WTC11 (cell line): Measurements from ENCODE around the gene LPP. TPM values are rescaled to one million over a fixed set of nuclear protein-coding genes. Genes with fewer than 3 reads are reported as not detected.

Experiments
- ATAC-seq: fragments of 200-7000 bp; cut with Tn5 transposase; 2 replicates; pipeline ENCODE4 v1.10.0; 2021; ENCODE audit warnings: mild to moderate bottlenecking, moderate library complexity
- CTCF ChIA-PET: fragments of 300-600 bp; sonication (Branson Sonifier 250); formaldehyde crosslinking; loops from one replicate; lab custom pipeline; 2021; ENCODE audit warnings: antibody characterized with exemption; lab: Charles Lee
- POLR2A ChIA-PET: fragments of 350-600 bp; sonication (Branson Sonifier 250); formaldehyde crosslinking; loops from one replicate; lab custom pipeline; 2021; ENCODE audit warnings: antibody characterized with exemption; lab: Charles Lee
- DNase-seq: peaks from one replicate; pipeline ENCODE4 v3.0.0; 2021; ENCODE audit warnings: low spot score
- H3K27ac Mint-ChIP-seq: 2 replicates; pipeline ENCODE4 v1.8.0; 2021; ENCODE audit warnings: mixed read lengths
- H3K27me3 Mint-ChIP-seq: 2 replicates; pipeline ENCODE4 v1.8.0; 2021; ENCODE audit warnings: low read depth, mild to moderate bottlenecking, moderate library complexity, mixed read lengths
- H3K36me3 Mint-ChIP-seq: 2 replicates; pipeline ENCODE4 v1.8.0; 2021; ENCODE audit warnings: mixed read lengths
- H3K4me1 Mint-ChIP-seq: 2 replicates; pipeline ENCODE4 v1.8.0; 2022; ENCODE audit warnings: mixed read lengths
- H3K4me3 Mint-ChIP-seq: 2 replicates; pipeline ENCODE4 v1.8.0; 2021; ENCODE audit warnings: mild to moderate bottlenecking, moderate library complexity, mixed read lengths
- H3K9me3 Mint-ChIP-seq: 2 replicates; pipeline ENCODE4 v1.8.0; 2021; ENCODE audit warnings: mixed read lengths
- ETV6 ChIP-seq: sonication (generic); formaldehyde crosslinking; IDR thresholded peaks from 2 replicates; pipeline ENCODE4 v1.8.1; 2022; ENCODE audit warnings: mild to moderate bottlenecking, missing genetic modification reagents
- GTF2I ChIP-seq: fragments of 250-450 bp; sonication (Bioruptor Pico); conservative IDR thresholded peaks from 2 replicates; pipeline ENCODE4 v1.4.0; 2021; ENCODE audit warnings: mild to moderate bottlenecking
- HMGA2 ChIP-seq: fragments of 250-450 bp; sonication (Bioruptor Pico); IDR thresholded peaks from 2 replicates; pipeline ENCODE4 v1.4.0; 2021; ENCODE audit warnings: mild to moderate bottlenecking, moderate library complexity
- IRF2 ChIP-seq: sonication (generic); formaldehyde crosslinking; IDR thresholded peaks from 2 replicates; pipeline ENCODE4 v1.8.0; 2022; ENCODE audit warnings: low read depth, missing genetic modification reagents, borderline replicate concordance
- JAZF1 ChIP-seq: fragments of 250-450 bp; sonication (Bioruptor Pico); IDR thresholded peaks from 2 replicates; pipeline ENCODE4 v1.9.0; 2021; ENCODE audit warnings: moderate library complexity, mild to moderate bottlenecking, inconsistent platforms
- MYBL2 ChIP-seq: sonication (generic); formaldehyde crosslinking; IDR thresholded peaks from 2 replicates; pipeline ENCODE4 v1.8.1; 2023; ENCODE audit warnings: mild to moderate bottlenecking, moderate library complexity, missing genetic modification reagents
- NR1H2 ChIP-seq: sonication (generic); formaldehyde crosslinking; IDR thresholded peaks from 2 replicates; pipeline ENCODE4 v1.9.0; 2021; ENCODE audit warnings: mild to moderate bottlenecking, moderate library complexity, missing genetic modification reagents
- NR3C1 ChIP-seq: sonication (generic); formaldehyde crosslinking; conservative IDR thresholded peaks from 2 replicates; pipeline ENCODE4 v1.8.1; 2023; ENCODE audit warnings: low read depth, mild to moderate bottlenecking, missing genetic modification reagents
- RORB ChIP-seq: fragments of 250-450 bp; sonication (Bioruptor Pico); IDR thresholded peaks from 2 replicates; pipeline ENCODE4 v1.9.0; 2021; ENCODE audit warnings: mild to moderate bottlenecking
- ZNF138 ChIP-seq: sonication (generic); formaldehyde crosslinking; conservative IDR thresholded peaks from 2 replicates; pipeline ENCODE4 v1.8.1; 2022; ENCODE audit warnings: mild to moderate bottlenecking, moderate library complexity, missing genetic modification reagents
- ZNF396 ChIP-seq: fragments of 250-450 bp; sonication (Bioruptor Pico); IDR thresholded peaks from 2 replicates; pipeline ENCODE4 v1.8.0; 2021; ENCODE audit warnings: mild to moderate bottlenecking, moderate library complexity, borderline replicate concordance
- ZNF423 ChIP-seq: fragments of 250-450 bp; sonication (Bioruptor Pico); IDR thresholded peaks from 2 replicates; pipeline ENCODE4 v2.1.2; 2022; ENCODE audit warnings: mild to moderate bottlenecking, moderate library complexity
- total RNA-seq: library from RNA; stranded (reverse); gene quantifications from 3 replicates; pipeline ENCODE4 v1.2.3, GENCODE V29; 2021
- TF ChIP-seq, protein P1 (sequence below): sonication (generic); formaldehyde crosslinking; IDR thresholded peaks from 2 replicates; pipeline ENCODE4 v1.8.0; 2023; ENCODE audit warnings: missing genetic modification reagents
- TF ChIP-seq, protein P2 (sequence below): fragments of 200-600 bp; IDR thresholded peaks from 2 replicates; pipeline ENCODE4 v1.8.0; 2022; ENCODE audit warnings: antibody characterized with exemption
- TF ChIP-seq, protein P3 (sequence below): fragments of 250-450 bp; sonication (Bioruptor Pico); conservative IDR thresholded peaks from 2 replicates; pipeline ENCODE4 v1.9.0; 2021; ENCODE audit warnings: mild to moderate bottlenecking
- TF ChIP-seq, protein P4 (sequence below): sonication (generic); formaldehyde crosslinking; IDR thresholded peaks from 2 replicates; pipeline ENCODE4 v1.8.1; 2022; ENCODE audit warnings: missing genetic modification reagents, borderline replicate concordance
- TF ChIP-seq, protein P5 (sequence below): sonication (generic); formaldehyde crosslinking; IDR thresholded peaks from 2 replicates; pipeline ENCODE4 v1.8.0; 2023; ENCODE audit warnings: mild to moderate bottlenecking, missing genetic modification reagents
- TF ChIP-seq, protein P6 (sequence below): sonication (generic); formaldehyde crosslinking; IDR thresholded peaks from 2 replicates; pipeline ENCODE4 v1.8.1; 2023; ENCODE audit warnings: mild to moderate bottlenecking, missing genetic modification reagents, moderate library complexity
- TF ChIP-seq, protein P7 (sequence below): sonication (generic); formaldehyde crosslinking; IDR thresholded peaks from 2 replicates; pipeline ENCODE4 v1.8.1; 2022; ENCODE audit warnings: mild to moderate bottlenecking, missing genetic modification reagents, moderate library complexity, borderline replicate concordance

The LPP gene
- total RNA-seq, 1 experiment from 2014 or later, result 49.6 TPM

DNA sequence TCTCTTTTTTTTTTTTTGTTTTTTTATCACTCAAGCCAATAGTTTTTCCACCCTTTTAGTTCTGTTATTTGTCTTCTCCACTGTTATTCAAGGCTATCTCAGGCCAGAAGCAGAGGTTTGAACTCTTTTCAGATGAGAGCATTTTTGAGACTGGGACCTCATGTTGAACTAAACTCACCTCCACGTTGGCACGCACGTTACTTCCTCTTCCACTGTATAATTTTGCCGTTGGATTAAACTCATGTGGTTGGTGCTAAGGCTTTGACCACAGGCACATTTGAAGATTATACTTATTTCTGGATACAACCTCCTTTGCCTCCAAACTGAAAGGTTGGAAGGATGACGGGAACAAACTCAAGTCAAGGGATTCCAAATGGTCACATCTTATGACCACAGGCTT lies 516.5 kb downstream of the LPP start:
- TF ChIP-seq, protein P1, sequence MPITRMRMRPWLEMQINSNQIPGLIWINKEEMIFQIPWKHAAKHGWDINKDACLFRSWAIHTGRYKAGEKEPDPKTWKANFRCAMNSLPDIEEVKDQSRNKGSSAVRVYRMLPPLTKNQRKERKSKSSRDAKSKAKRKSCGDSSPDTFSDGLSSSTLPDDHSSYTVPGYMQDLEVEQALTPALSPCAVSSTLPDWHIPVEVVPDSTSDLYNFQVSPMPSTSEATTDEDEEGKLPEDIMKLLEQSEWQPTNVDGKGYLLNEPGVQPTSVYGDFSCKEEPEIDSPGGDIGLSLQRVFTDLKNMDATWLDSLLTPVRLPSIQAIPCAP (CRISPR knock-in tag), result no peak
- TF ChIP-seq ZNF423, result no peak
- Mint-ChIP-seq H3K4me1 (peaks cover 37% of the 10 kb centered on the region), H3K9me3 (peaks cover 7% of the 10 kb centered on the region), H3K36me3 (peaks cover 3% of the 10 kb centered on the region; the same call in 1 of the 2 replicates), H3K4me3 (no peak overlapping the region), H3K27me3 (no peaks in the 10 kb centered on the region; the same call in 1 of the 2 replicates), H3K27ac (no peak overlapping the region)
- CTCF ChIA-PET, result no interaction called here
- POLR2A ChIA-PET, result no interaction called here
- ATAC-seq (no peak), DNase-seq (no peak)

DNA sequence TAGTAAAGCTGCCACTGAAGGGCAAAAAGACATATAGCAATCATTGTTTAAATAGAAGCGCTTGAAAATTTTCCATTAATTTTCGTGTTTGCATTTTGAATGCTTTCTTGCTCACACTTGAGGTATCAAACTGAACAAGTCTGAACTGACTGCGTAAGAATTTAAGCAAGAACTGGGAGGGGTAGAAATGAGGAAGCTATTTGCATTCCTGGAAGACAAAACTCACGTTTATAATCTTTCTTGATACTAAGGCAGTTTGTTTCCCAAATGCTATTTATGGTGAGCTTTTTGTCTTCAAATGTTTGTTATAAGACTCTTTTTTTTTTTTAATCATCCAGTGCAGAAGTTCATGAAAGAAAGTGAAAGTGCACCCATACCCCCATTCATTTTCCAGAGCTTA lies 518.0 kb downstream of the LPP start:
- Mint-ChIP-seq H3K4me1 (peaks cover 37% of the 10 kb centered on the region), H3K4me3 (no peak overlapping the region), H3K27me3 (no peaks in the 10 kb centered on the region; the same call in 1 of the 2 replicates), H3K9me3 (peaks cover 12% of the 10 kb centered on the region), H3K36me3 (peaks cover 3% of the 10 kb centered on the region; the same call in 1 of the 2 replicates), H3K27ac (no peak overlapping the region)
- TF ChIP-seq ZNF396, result no peak
- no peak for TF ChIP-seq NR1H2 (CRISPR knock-in tag)
- TF ChIP-seq, protein P2, sequence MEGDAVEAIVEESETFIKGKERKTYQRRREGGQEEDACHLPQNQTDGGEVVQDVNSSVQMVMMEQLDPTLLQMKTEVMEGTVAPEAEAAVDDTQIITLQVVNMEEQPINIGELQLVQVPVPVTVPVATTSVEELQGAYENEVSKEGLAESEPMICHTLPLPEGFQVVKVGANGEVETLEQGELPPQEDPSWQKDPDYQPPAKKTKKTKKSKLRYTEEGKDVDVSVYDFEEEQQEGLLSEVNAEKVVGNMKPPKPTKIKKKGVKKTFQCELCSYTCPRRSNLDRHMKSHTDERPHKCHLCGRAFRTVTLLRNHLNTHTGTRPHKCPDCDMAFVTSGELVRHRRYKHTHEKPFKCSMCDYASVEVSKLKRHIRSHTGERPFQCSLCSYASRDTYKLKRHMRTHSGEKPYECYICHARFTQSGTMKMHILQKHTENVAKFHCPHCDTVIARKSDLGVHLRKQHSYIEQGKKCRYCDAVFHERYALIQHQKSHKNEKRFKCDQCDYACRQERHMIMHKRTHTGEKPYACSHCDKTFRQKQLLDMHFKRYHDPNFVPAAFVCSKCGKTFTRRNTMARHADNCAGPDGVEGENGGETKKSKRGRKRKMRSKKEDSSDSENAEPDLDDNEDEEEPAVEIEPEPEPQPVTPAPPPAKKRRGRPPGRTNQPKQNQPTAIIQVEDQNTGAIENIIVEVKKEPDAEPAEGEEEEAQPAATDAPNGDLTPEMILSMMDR, result no peak
- no peak for TF ChIP-seq ZNF138 (CRISPR knock-in tag)
- TF ChIP-seq, protein P3, sequence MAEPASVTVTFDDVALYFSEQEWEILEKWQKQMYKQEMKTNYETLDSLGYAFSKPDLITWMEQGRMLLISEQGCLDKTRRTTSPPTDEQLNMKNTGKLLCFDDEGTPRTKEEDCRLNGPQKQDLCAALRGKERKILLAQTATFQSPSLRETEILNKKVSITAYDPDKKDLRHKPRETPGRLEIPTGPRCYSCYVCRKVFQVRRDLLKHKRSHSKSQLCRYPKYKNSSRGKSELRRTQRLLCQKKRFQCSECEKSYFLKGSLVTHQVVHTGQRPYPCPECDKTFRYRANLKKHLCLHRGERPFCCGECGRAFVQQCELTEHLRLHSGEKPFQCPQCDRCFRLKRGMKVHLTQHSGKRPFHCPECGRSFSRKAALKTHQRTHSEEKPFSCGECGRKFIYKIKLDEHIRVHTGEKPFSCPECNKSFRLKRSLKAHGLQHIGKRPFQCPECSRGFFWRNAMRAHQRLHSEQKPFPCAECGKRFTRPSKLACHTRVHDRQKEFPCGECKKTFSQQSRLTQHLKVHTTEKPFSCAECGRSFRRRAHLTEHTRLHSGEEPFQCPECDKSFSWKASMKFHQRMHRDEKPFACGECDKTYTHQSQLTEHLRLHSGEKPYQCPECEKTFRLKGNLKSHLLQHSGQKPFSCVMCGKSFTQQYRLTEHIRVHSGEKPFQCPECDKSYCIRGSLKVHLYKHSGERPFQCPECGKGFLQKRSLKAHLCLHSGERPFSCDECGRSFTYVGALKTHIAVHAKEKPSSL (CRISPR knock-in tag), result no peak
- TF ChIP-seq, protein P4, sequence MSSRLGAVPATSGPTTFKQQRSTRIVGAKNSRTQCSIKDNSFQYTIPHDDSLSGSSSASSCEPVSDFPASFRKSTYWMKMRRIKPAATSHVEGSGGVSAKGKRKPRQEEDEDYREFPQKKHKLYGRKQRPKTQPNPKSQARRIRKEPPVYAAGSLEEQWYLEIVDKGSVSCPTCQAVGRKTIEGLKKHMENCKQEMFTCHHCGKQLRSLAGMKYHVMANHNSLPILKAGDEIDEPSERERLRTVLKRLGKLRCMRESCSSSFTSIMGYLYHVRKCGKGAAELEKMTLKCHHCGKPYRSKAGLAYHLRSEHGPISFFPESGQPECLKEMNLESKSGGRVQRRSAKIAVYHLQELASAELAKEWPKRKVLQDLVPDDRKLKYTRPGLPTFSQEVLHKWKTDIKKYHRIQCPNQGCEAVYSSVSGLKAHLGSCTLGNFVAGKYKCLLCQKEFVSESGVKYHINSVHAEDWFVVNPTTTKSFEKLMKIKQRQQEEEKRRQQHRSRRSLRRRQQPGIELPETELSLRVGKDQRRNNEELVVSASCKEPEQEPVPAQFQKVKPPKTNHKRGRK (CRISPR knock-in tag), result no peak
- no peak for DNase-seq
- ChIA-PET POLR2A (interaction anchor here (0.6 to 0.8 kb wide), 2 partner anchors 927 to 930 kb away, joined by 3 read pairs; partner anchors contain the start of gene BCL6), CTCF (interaction anchor here (0.9 to 1.6 kb wide), 3 partner anchors 8 to 932 kb away, joined by 3 to 7 read pairs (median 5); no protein-coding TSS in a partner anchor)
- ATAC-seq, result no peak

DNA sequence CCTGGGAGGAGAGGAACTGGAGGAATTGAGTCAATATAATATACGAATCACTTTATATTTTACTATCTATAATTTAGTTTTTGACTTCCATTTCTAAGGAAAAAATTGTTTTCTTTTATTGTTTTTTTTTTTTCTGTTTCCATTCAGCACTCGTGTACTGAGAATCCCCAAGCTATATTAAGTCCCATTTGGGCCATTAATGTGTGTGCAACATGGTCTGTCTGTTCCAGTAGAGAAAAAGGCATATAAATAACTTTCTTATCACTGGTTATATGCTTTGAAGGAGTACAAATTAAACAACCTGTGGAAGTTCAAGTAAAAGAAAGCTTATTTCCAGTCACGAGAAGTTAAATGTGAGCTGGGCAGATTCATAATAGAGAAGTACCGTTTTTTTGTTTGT lies 518.9 kb downstream of the LPP start:
- Mint-ChIP-seq H3K27ac (no peak overlapping the region), H3K36me3 (peaks cover 3% of the 10 kb centered on the region; the same call in 1 of the 2 replicates), H3K4me1 (peaks cover 37% of the 10 kb centered on the region), H3K9me3 (peaks cover 19% of the 10 kb centered on the region), H3K4me3 (no peak overlapping the region), H3K27me3 (no peaks in the 10 kb centered on the region; the same call in 1 of the 2 replicates)
- TF ChIP-seq GTF2I (CRISPR knock-in tag) (no peak), ETV6 (CRISPR knock-in tag) (no peak), RORB (CRISPR knock-in tag) (no peak), ZNF396 (no peak), NR3C1 (CRISPR knock-in tag) (no peak), MYBL2 (CRISPR knock-in tag) (no peak), HMGA2 (no peak), IRF2 (no peak), JAZF1 (CRISPR knock-in tag) (no peak)
- TF ChIP-seq, protein P5, sequence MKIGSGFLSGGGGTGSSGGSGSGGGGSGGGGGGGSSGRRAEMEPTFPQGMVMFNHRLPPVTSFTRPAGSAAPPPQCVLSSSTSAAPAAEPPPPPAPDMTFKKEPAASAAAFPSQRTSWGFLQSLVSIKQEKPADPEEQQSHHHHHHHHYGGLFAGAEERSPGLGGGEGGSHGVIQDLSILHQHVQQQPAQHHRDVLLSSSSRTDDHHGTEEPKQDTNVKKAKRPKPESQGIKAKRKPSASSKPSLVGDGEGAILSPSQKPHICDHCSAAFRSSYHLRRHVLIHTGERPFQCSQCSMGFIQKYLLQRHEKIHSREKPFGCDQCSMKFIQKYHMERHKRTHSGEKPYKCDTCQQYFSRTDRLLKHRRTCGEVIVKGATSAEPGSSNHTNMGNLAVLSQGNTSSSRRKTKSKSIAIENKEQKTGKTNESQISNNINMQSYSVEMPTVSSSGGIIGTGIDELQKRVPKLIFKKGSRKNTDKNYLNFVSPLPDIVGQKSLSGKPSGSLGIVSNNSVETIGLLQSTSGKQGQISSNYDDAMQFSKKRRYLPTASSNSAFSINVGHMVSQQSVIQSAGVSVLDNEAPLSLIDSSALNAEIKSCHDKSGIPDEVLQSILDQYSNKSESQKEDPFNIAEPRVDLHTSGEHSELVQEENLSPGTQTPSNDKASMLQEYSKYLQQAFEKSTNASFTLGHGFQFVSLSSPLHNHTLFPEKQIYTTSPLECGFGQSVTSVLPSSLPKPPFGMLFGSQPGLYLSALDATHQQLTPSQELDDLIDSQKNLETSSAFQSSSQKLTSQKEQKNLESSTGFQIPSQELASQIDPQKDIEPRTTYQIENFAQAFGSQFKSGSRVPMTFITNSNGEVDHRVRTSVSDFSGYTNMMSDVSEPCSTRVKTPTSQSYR, result no peak
- TF ChIP-seq, protein P6, sequence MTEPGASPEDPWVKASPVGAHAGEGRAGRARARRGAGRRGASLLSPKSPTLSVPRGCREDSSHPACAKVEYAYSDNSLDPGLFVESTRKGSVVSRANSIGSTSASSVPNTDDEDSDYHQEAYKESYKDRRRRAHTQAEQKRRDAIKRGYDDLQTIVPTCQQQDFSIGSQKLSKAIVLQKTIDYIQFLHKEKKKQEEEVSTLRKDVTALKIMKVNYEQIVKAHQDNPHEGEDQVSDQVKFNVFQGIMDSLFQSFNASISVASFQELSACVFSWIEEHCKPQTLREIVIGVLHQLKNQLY (CRISPR knock-in tag), result no peak
- TF ChIP-seq, protein P7, sequence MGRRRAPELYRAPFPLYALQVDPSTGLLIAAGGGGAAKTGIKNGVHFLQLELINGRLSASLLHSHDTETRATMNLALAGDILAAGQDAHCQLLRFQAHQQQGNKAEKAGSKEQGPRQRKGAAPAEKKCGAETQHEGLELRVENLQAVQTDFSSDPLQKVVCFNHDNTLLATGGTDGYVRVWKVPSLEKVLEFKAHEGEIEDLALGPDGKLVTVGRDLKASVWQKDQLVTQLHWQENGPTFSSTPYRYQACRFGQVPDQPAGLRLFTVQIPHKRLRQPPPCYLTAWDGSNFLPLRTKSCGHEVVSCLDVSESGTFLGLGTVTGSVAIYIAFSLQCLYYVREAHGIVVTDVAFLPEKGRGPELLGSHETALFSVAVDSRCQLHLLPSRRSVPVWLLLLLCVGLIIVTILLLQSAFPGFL, result no peak
- CTCF ChIA-PET, result interaction anchor here (0.9 to 1.6 kb wide), 4 partner anchors 8 to 933 kb away, joined by 3 to 7 read pairs (median 4); no protein-coding TSS in a partner anchor
- no peak for DNase-seq
- no peak for ATAC-seq
- POLR2A ChIA-PET, result no interaction called here
